Activated CD8-positive, alpha-beta memory T cell treated with anti-CD3 and anti-CD28 coated beads for 1 hour (primary cell): ENCODE results near the gene ZNF467.

Source experiments
- DNase-seq, 2 donors: peaks; one replicate each; pipeline ENCODE4 v3.0.0-alpha.2; 2020; ENCODE audit warnings: low read depth in 1 of 2; ENCODE audit errors: extremely low read depth in 1 of 2

Gene ZNF467

DNA sequence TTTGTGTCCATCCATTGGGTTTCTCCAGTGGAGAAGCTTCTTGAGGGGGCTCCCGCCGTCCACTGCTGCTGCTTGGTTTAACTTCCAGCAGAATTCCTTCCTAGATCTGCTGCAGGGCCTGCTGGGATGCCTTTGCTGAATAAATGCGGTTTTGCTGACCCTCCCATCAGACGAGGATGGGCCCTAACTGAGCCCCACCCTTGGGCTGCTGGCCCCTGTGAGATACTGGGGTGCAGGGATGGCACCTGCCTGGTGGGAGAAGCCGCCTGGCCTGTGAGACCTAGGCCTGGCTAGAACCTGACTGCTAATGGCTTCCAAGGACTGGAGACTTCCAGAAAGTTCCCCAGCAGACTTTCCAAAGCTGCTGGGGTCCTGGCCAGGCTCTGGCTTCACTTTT is 43.8 kb downstream of the ZNF467 start:
- no peak for DNase-seq

DNA sequence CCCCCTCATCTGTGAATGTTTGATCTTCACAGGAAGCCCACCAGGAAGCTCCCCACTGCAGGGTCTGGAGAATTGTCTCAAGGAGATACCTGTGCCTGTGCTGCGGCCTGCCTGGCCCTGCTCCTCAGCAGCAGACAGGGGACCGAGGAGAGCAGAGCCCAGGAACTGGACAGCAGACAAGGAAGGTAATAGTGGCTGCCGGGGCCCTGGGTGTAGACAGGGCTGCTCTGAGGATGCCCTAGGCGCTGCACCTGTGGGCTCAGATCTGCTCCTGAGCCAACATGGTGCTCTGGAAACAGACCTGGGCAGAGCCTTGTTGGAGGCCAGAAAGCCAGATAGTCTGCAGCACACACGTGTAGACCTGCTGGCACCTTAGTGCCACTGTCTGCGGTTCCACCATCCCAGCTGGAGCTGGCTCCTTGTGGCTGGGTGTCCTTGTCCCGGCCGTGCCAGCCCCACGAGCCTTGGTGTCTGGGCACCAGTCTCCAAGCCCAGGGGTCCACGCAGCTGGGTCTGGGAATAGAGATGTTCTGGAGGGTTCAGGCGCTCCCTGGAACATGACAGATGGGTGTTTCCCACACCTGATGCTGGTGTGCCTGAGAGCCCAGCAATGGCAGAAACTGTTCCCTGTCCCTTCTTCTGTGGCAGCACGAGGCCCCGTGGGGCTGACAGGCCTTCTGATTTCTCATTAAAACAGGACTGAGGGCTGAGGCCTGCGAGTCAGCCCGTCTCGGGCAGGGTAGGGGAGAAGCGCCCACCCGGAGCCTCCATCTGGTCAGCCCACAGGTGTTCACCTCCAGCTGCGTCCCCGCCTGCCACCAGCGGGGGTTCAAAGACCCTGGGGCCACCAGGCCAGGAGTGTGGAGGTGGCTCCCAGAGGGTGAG is 44.7 kb downstream of the ZNF467 start:
- no peak for DNase-seq

DNA sequence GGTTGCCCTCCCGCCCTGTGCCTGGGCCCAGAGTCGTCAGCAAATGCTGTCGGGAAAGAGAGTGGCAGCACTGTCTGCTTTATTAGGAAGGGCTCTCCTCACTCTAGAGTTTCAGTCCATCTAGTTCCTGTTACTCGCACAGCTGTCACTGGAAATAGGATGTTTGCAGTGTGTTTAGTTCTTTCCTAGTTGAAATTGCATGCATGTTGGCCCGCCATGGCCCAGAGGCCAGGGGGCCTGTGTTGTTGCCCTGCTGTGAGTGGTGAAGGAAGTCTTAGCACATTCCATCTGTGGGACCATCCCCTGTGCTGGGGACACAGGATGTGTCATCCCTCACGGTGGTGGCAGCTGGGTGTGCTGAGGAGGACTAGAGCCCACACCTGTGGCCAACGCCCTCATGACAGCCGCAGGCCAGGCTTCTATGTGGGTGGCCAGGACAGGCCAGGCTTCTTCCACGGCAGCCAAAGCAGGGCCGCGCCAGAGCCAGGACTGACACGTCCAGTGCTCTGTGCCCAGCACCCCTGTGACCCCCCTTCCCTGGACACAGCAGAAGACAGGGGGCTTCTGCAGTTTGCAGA is 45.4 kb downstream of the ZNF467 start:
- DNase-seq = no peak

DNA sequence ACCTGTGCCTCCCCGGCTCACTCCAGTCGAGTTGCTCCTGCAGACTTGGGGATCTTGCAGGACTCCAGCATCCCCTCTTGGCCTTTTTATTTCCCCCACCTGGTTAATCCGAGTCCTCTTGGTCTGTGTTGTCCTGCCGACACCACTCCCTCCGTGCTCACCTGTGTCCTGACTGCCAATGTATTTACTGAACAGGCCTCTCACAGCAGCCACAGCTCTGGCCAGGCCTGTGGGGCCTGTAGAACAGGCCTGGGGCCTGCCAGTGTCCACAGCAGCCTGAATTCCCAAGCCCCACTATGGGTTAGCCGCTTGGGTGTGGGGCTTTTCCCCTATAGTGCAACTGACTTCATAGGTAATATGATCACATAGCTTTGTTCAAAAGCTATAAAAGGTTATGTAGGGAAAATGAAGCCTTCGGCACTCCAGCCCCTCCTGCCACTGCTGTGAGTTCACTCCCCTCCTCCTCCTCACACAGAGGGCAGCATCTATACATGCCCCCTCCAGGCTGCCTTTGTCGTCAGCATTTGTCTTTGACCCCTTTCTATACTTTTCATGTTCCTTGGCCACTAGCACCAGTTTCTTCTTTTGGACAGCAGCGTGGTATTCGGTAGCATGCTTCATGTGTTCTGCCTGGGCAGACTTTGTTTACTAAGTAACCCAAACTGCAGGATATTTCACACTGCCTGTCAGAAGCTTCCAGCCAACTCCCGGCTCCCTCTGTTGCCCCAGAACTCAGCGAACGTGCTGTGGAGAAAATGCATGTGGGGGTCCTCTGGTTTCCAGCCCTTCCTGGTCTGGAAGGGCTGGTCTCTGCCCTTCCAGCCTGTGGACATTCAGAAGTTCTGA is 46.1 kb downstream of the ZNF467 start:
- DNase-seq = no peak

DNA sequence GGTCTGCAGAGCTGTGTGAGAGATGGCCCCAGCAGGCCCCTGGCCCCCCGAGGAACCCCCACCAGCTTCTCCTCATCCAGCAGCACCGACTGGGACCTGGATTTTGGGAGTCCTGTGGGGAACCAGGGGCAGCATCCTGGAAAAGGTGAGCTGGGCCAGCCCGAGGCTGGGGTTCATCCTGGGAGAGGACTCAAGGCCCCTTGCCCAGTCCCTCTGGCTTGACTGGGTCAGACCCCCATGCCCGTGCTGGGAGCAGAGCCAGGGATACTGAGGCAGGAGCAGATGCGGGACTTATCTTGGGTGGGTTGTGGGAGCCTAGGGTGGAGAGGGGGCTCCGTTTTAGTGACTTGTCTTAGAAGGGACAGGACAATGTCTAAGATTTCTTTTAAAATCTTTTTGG is 47.5 kb downstream of the ZNF467 start:
- no peak for DNase-seq

DNA sequence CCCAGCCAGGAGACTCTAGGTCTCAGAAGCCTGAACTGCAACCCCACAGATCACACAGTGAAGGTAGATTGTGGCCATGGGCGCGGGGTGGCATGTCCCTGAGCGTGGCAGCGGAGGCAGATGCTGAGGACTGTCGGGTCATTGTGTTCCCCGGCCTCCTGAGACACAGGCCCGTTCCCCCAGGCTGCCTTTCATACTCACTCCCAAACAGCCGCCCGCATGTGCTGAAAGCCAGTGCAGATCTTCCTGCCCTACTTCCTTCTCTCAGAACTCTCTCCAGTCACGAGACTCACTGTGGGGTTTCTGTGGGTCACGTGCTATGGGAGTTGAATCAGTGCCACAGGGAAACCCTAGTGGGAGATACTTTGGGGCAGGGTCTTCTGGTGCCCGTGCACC is 48.0 kb downstream of the ZNF467 start:
- DNase-seq = no peak

DNA sequence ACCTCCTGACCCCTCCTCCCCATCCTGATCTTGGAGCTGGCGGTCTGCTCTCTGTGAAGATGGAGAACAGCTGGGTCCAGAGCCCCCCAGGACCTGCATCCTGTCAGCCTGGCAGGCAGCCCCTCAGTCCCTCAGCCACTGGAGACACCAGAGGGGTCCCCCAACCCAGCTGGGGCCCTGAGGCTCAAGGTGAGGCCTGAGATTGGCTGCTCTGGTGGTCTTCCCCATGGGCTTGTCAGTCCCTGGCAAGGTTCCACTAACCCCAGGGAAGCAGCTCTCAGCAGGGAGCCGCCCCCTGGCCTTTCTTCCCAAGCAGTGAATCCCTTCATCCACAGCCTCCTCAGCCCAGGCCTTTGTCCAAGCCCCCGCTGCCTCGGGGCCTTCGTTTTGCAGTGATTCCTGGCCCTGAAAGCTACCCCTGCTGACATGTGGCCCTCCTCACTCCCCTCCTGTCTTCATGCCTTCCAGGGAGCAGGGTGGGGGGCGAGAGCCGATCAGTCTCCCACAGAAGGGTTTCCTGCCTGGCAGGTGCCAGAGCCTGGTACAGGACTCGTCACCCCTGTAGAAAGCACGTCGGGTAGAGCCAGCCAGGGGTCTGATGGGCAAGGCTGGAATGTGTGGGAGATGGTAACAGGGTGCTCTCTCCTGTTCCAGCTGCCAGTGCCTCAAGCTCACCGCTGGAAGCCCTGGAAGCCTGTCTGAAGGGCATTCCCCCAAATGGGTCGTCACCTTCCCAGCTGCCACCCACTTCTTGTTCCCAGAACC is 48.5 kb downstream of the ZNF467 start:
- DNase-seq = no peak

DNA sequence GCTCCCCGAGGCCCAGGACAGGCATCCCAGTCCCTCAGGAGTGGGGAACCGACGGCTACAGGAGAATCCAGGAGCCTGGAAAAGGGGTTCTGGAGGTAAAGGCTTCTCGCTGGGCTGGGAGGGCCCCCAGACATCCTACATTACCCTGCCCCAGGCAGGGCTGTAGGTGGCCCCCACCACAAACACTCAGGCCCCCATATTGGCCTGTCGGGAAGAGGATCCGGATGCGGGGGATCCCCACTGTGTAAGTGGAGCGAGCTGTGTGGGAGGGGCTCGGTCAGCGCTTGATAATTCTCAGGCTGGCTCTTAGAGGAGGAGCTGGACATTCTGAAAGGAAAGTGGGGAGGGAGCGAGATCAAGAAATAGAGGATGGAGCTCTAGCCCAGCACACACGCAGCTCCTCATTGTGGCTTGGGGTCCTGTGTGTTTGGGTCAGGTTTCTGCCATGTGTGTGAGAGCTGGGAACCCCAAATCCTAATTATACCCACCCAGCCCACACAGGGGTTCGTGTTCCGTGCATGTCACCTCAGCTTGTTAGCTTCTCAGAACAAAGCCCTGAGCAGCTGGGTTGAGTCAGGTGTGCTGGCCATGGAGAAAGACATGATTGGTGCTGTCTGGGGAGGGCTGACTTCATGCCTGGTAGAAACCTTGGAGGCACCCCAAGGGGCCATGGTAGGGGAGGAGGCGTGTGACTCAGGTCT is 49.4 kb downstream of the ZNF467 start:
- no peak for DNase-seq

DNA sequence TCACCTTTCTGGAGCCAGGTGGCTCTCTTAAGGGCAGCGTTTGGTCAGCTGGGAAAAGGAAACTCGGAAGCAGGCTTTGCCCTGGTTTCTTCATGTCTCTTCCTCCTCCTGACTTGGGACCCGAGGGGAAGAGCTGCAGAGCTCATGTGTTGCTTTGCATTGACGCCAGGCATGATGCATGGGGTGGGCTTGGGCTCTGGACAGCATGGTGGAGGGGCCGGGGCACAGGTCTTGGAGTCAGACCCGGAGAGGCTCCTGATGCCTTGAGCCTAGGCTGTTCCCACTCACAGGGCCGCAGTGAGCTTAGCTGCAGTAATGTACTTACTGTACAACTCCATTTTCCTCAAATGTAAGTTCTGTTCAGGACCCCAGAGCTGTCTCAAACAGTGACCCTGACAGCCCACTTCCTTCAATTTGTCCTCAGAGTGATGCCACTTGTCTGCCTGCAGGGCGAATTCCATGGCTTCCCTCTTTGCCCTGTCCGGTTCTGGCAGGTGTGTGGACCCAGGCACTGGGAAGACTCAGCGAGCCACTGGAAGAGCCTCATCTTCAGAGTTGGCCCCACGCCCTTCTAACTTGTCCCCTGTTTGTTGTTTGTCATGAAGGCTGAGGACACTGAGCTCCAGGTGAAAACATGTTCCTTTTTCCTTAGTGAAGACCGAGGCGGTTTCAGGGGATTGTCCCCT is 50.2 kb downstream of the ZNF467 start:
- DNase-seq = no peak

DNA sequence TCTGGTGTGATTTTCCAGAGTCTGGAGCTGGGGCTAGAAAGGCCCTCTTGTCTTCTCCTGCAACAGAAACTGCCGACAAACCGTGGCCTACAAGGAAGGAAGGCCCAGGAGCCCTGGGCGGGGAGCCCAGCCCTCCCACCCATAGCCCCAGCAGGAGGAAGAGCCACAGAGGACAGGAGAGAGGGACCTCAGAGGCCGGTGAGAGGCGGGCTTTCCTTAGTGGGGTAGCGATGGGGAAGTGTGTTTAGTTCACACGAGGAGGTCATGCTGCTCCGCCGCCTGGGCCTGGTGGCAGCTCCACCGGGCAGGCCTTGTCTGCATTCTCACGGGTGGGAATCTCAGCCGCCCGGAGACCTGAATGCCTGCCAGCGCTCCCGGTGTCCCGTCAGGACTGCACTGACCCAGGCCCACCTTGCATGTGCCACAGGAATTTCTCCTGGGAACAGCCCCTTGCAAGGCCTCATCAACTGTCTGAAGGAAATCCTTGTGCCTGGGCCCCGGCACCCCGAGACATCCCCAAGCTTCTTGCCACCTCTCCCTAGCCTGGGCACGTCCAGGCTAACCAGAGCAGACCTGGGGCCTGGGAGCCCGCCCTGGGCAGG is 50.9 kb downstream of the ZNF467 start:
- no peak for DNase-seq

DNA sequence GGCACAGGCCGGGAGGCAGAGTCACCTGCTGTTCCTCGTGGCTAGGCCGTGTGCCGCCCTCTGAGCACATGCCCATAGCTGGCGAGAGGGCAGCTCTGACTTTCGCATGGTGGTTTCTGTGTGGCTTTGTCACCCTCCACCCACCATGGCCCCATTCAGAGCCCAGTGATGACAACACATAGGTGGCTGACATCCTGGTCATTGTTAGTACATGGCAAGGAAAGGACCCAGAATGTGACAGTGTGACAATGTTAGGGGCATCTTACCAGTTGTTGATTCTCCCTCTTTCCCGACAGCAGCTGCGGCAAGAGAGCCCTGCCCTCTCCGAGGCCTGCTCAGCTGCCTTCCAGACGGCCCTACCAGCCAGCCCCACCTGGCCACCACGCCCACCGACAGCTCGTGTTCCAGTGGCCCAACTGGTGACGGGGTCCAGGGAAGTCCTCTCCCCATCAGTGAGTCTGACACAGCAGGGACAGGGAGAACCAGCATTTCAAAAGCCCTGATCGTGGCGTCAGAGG is 52.2 kb downstream of the ZNF467 start:
- no peak for DNase-seq

DNA sequence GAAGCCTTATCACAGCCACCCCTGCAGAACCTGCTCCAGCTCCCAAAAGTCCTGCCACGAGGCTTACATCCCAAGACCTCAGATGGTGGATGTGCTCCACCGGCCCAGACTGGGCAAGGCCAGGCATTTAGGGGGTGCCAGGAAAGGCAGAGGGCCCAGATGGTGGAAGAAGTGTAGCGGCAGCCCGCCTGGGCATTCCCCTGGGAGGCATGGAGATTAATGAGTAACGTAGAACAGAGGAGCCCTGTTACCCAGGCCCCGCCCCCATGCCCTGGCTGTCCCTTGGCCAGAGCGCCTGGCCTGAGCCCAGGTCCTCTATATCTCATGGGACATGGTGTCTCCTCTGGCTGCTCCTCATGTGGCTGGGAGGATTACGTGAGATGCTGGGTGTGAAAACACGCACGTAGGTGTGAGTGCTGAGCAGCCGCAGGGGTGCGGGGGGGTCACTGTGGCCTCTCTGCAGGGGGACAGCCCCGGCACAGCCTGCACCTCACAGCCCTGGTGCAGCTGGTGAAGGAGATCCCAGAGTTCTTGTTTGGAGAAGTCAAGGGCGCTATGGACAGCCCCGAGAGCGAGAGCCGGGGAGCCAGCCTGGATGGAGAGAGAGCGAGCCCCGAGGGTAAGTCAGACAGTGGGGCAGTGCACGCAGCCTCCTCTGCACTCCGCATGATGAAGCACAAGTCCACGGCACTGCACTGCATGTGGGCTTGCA is 52.9 kb downstream of the ZNF467 start:
- no peak for DNase-seq

DNA sequence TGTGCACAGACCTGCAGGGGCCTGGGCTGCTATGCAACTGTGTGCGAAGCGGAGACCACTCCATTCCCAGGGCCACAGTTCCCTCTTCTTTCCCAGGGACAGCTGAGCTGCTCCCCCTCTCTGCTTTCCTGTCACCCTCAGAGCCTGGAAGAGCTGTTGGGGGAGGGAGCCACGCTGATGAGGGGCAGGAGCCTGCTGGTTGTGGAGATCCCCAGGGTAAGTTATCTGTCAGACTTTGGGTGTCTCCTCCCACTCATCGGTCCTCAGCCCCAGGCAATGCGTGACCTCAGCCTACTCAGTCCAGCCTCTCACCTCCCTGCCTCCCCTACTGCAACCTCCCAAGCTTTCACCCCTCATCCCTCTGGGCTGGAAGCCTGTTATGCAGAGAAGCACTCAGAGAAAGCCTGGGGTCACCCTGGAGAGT is 53.5 kb downstream of the ZNF467 start:
- DNase-seq = no peak

DNA sequence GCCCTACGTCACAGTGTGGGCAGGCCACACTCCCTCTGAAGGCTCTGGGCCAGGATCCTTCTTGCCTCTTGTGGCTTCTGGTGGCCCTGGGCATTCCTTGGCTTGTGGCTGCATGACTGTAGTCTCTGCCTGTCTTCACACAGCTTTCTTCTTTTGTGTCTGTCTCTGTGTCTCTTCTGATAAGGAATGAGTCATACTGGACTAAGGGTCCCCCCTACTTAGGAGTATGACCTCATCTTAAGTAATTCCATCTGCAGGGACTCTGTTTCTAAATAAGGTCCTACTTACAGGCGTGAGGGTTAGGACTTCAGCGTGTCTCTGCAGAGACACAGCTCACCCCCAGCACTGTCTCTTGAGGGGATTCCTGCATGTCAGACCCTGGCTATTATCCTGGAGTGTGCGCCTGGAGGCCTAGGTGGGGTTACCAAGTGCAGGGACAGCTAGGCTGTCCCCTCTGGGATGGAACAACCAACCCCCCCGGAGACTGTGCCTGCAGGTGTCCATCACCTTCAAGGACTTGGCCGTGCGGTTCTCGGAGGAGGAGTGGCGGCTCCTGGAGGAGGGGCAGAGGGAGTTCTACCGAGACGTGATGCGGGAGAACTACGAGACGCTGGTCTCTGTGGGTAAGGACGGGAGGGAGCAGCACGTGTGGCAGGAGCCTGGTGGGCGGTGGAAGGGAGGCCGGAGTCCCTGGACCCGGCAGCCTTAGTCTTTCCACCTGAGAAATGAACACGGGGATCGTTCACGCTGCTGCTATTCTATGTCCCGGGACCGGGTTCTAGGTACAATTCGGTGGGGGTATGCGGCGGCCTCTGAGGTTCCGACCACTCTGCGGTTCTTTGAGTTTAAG is 54.1 kb downstream of the ZNF467 start:
- no peak for DNase-seq

DNA sequence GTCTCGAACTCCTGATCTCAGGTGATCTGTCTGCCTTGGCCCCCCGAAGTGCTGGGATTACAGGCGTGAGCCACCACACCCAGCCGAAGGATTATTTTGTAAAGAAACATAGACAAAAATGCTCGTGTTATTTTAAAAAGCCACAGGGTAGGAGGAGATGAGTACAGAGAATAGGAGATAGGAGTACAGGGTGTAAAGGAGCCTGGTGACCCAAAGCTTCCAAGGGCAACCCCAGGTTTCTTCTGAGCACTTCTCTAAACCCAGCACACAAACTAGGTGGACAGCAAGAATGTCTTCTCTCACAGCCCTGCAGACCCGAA is 54.7 kb downstream of the ZNF467 start:
- no peak for DNase-seq

DNA sequence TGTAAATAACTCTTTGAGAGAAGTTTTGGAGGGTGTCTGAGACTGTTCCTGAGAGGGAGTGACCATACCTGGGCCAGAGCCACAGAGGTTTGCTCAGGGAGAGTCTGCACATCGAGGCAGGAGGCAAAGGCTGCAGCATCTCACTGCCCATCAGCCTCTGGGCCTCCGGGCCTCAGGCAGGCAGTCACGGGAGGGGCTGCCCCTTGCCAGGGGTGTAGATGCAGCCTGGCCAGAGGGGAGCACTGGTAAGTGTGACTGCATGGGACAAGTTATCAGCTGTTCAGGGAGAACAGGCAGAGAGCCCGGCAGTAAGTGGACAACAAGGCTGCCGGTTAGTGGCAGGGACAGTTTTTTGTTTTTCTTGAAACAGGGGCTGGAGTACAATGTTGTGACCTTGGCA is 55.9 kb downstream of the ZNF467 start:
- no peak for DNase-seq

DNA sequence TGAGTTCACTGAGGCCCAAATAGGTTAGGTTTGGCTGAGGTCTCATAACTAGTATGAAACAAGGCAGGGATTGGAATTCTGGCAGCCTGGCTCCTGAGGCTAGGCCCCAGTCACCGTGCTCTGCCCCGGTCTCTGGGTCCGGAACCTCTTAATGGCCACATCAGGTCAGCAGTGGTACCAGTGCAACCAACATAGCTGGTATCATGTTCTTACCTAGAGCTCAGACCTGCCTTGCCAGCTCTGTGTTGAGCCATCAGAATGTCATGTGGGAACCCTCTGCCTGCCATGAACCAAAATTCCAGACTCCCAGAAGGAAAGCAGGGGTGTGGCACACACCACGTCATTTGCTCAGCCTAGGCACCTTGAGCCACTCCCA is 56.5 kb downstream of the ZNF467 start:
- no peak for DNase-seq
